Duodenal mucosa (tissue), 2 donors: Measurements from ENCODE around the gene JAZF1.

Experiments
- H3K27ac ChIP-seq: one replicate; pipeline ENCODE4 v1.7.0; 2013; ENCODE audit warnings: low read depth, low read length
- H3K27me3 ChIP-seq, 2 donors: one replicate each; pipeline ENCODE4 v1.7.0; 2013; ENCODE audit warnings: low read length in 2 of 2, control low read depth in 1 of 2; ENCODE audit not compliant: insufficient read depth in 2 of 2, control insufficient read depth in 1 of 2
- H3K36me3 ChIP-seq, 2 donors: one replicate each; pipeline ENCODE4 v1.7.0; 2013; ENCODE audit warnings: low read length in 2 of 2, control low read depth in 1 of 2; ENCODE audit not compliant: insufficient read depth in 2 of 2, control insufficient read depth in 1 of 2
- H3K4me1 ChIP-seq, 2 donors: one replicate each; pipeline ENCODE4 v1.7.0; 2013; ENCODE audit warnings: low read length in 2 of 2, control low read depth in 1 of 2; ENCODE audit not compliant: insufficient read depth in 2 of 2, control insufficient read depth in 1 of 2
- H3K4me3 ChIP-seq, 2 donors: one replicate each; pipeline ENCODE4 v1.7.0; 2013; ENCODE audit warnings: low read length in 2 of 2, low read depth in 1 of 2
- H3K9ac ChIP-seq, 2 donors: one replicate each; pipeline ENCODE4 v1.7.0; 2013; ENCODE audit warnings: low read length in 2 of 2, low read depth in 1 of 2
- H3K9me3 ChIP-seq, 2 donors: one replicate each; pipeline ENCODE4 v1.7.0; 2013; ENCODE audit warnings: low read length in 2 of 2, control low read depth in 1 of 2; ENCODE audit not compliant: control insufficient read depth in 1 of 2

JAZF1 gene

GRCh38 chr7:27994639-27995038 lies 186.0 kb downstream of the JAZF1 start:
- Histone ChIP-seq H3K27me3 (no peaks in the 10 kb centered on the region), H3K36me3 (no peaks in the 10 kb centered on the region), H3K27ac (no peak overlapping the region), H3K9me3 (no peaks in the 10 kb centered on the region), H3K4me3 (no peak overlapping the region), H3K4me1 (peaks cover 0 to 6% of the 10 kb centered on the region in 2 donors), H3K9ac (no peak overlapping the region)

- peaks cover 0 to 6% of the 10 kb centered on the region in 2 donors for H3K4me1 ChIP-seq
- no peak overlapping the region for H3K9ac ChIP-seq
- no peaks in the 10 kb centered on the region for H3K9me3 ChIP-seq
- H3K36me3 ChIP-seq = no peaks in the 10 kb centered on the region
- H3K4me3 ChIP-seq = no peak overlapping the region
- no peak overlapping the region for H3K27ac ChIP-seq
- H3K27me3 ChIP-seq = no peaks in the 10 kb centered on the region
Measured at GRCh38 chr7:27992755-27993493, 187.7 kb downstream of the JAZF1 start.

- H3K36me3 ChIP-seq = no peaks in the 10 kb centered on the region
- H3K9ac ChIP-seq = no peak overlapping the region
- peaks cover 0 to 6% of the 10 kb centered on the region in 2 donors for H3K4me1 ChIP-seq
- H3K4me3 ChIP-seq = no peak overlapping the region
- no peak overlapping the region for H3K27ac ChIP-seq
- H3K27me3 ChIP-seq = no peaks in the 10 kb centered on the region
- no peaks in the 10 kb centered on the region for H3K9me3 ChIP-seq
Measured at GRCh38 chr7:27992097-27992496, 188.5 kb downstream of the JAZF1 start.

- H3K27ac ChIP-seq = no peak overlapping the region
- H3K9me3 ChIP-seq = no peaks in the 10 kb centered on the region
- no peak overlapping the region for H3K4me3 ChIP-seq
- H3K4me1 ChIP-seq = peaks cover 0 to 6% of the 10 kb centered on the region in 2 donors
- H3K36me3 ChIP-seq = no peaks in the 10 kb centered on the region
- no peaks in the 10 kb centered on the region for H3K27me3 ChIP-seq
- no peak overlapping the region for H3K9ac ChIP-seq
Measured at GRCh38 chr7:27991006-27991528, 189.5 kb downstream of the JAZF1 start.

- no peaks in the 10 kb centered on the region for H3K27me3 ChIP-seq
- no peak overlapping the region for H3K4me3 ChIP-seq
- no peaks in the 10 kb centered on the region for H3K36me3 ChIP-seq
- H3K4me1 ChIP-seq = no peaks in the 10 kb centered on the region
- H3K9me3 ChIP-seq = no peaks in the 10 kb centered on the region
- H3K9ac ChIP-seq = no peak overlapping the region
- no peak overlapping the region for H3K27ac ChIP-seq
Measured at GRCh38 chr7:27976531-27976930, 204.1 kb downstream of the JAZF1 start.

GRCh38 chr7:27973625-27974024 lies 207.0 kb downstream of the JAZF1 start:
- H3K36me3 ChIP-seq = no peaks in the 10 kb centered on the region
- H3K9me3 ChIP-seq = no peaks in the 10 kb centered on the region
- no peaks in the 10 kb centered on the region for H3K27me3 ChIP-seq
- no peak overlapping the region for H3K4me3 ChIP-seq
- H3K4me1 ChIP-seq = no peaks in the 10 kb centered on the region
- H3K27ac ChIP-seq = no peak overlapping the region
- no peak overlapping the region for H3K9ac ChIP-seq

- H3K9me3 ChIP-seq = no peaks in the 10 kb centered on the region
- no peaks in the 10 kb centered on the region for H3K4me1 ChIP-seq
- no peaks in the 10 kb centered on the region for H3K27me3 ChIP-seq
- no peak overlapping the region for H3K9ac ChIP-seq
- H3K36me3 ChIP-seq = no peaks in the 10 kb centered on the region
- no peak overlapping the region for H3K27ac ChIP-seq
- no peak overlapping the region for H3K4me3 ChIP-seq
Measured at GRCh38 chr7:27972276-27972675, 208.3 kb downstream of the JAZF1 start.

- Histone ChIP-seq H3K9ac (no peak overlapping the region), H3K36me3 (no peaks in the 10 kb centered on the region), H3K4me3 (no peak overlapping the region), H3K4me1 (no peaks in the 10 kb centered on the region), H3K27me3 (no peaks in the 10 kb centered on the region), H3K27ac (no peak overlapping the region), H3K9me3 (no peaks in the 10 kb centered on the region)
Measured at GRCh38 chr7:27971171-27971812, 209.3 kb downstream of the JAZF1 start.

- no peak overlapping the region for H3K27ac ChIP-seq
- H3K9ac ChIP-seq = no peak overlapping the region
- no peaks in the 10 kb centered on the region for H3K9me3 ChIP-seq
- H3K27me3 ChIP-seq = no peaks in the 10 kb centered on the region
- H3K36me3 ChIP-seq = no peaks in the 10 kb centered on the region
- no peaks in the 10 kb centered on the region for H3K4me1 ChIP-seq
- no peak overlapping the region for H3K4me3 ChIP-seq
Measured at GRCh38 chr7:27970350-27970749, 210.2 kb downstream of the JAZF1 start.

GRCh38 chr7:27969346-27969745 lies 211.2 kb downstream of the JAZF1 start:
- Histone ChIP-seq H3K4me1 (no peaks in the 10 kb centered on the region), H3K9ac (no peak overlapping the region), H3K27me3 (no peaks in the 10 kb centered on the region), H3K9me3 (no peaks in the 10 kb centered on the region), H3K36me3 (no peaks in the 10 kb centered on the region), H3K4me3 (no peak overlapping the region), H3K27ac (no peak overlapping the region)
